HEK293T (cell line): Measurements from ENCODE around the gene AP1M2.

Experiments
- CTCF ChIA-PET: fragments of 350-600 bp; formaldehyde crosslinking; extraction: SDS; loops from one replicate; lab custom pipeline; 2021; ENCODE audit warnings: antibody characterized with exemption, inconsistent platforms; lab: Yijun Ruan, JAX
- POLR2A ChIA-PET: fragments of 350-600 bp; formaldehyde crosslinking; extraction: SDS; loops from one replicate; lab custom pipeline; 2020; ENCODE audit warnings: antibody characterized with exemption, inconsistent platforms; lab: Yijun Ruan, JAX
- DNase-seq: peaks from one replicate; pipeline ENCODE4 v3.0.0; 2012; ENCODE audit warnings: mixed read lengths; ENCODE audit errors: extremely low spot score
- ARNT ChIP-seq: fragments of 450-650 bp; IDR thresholded peaks from 2 replicates; pipeline ENCODE4 v1.6.1; 2017; ENCODE audit warnings: mild to moderate bottlenecking
- BHLHE40 ChIP-seq: fragments of 450-650 bp; IDR thresholded peaks from 2 replicates; pipeline ENCODE4 v1.6.1; 2016; ENCODE audit warnings: mild to moderate bottlenecking, moderate library complexity, borderline replicate concordance
- CTBP1 ChIP-seq: fragments of 450-650 bp; IDR thresholded peaks from 2 replicates; pipeline ENCODE4 v1.6.1; 2016; ENCODE audit warnings: borderline replicate concordance
- ELF4 ChIP-seq: fragments of 450-650 bp; IDR thresholded peaks from 2 replicates; pipeline ENCODE4 v1.6.1; 2017; ENCODE audit warnings: antibody characterized with exemption
- FOXA1 ChIP-seq: fragments of 450-650 bp; IDR thresholded peaks from 2 replicates; pipeline ENCODE4 v1.6.1; 2016; ENCODE audit warnings: mild to moderate bottlenecking
- FOXK2 ChIP-seq: fragments of 450-650 bp; IDR thresholded peaks from 2 replicates; pipeline ENCODE4 v1.6.1; 2016; ENCODE audit warnings: mild to moderate bottlenecking
- FOXM1 ChIP-seq: fragments of 450-650 bp; IDR thresholded peaks from 2 replicates; pipeline ENCODE4 v1.6.1; 2017; ENCODE audit warnings: mild to moderate bottlenecking, borderline replicate concordance
- HDGF ChIP-seq: fragments of 450-650 bp; IDR thresholded peaks from 2 replicates; pipeline ENCODE4 v1.6.1; 2017; ENCODE audit warnings: antibody characterized with exemption, borderline replicate concordance
- L3MBTL2 ChIP-seq: fragments of 450-650 bp; conservative IDR thresholded peaks from 2 replicates; pipeline ENCODE4 v1.6.1; 2016; ENCODE audit warnings: mild to moderate bottlenecking
- LEF1 ChIP-seq: fragments of 450-650 bp; IDR thresholded peaks from 2 replicates; pipeline ENCODE4 v1.6.1; 2017; ENCODE audit warnings: mild to moderate bottlenecking, borderline replicate concordance
- NFRKB ChIP-seq: fragments of 450-650 bp; IDR thresholded peaks from 2 replicates; pipeline ENCODE4 v1.6.1; 2016; ENCODE audit warnings: mild to moderate bottlenecking, moderate library complexity
- PKNOX1 ChIP-seq: fragments of 450-650 bp; IDR thresholded peaks from 2 replicates; pipeline ENCODE4 v1.6.1; 2016
- SP1 ChIP-seq: fragments of 450-650 bp; IDR thresholded peaks from 2 replicates; pipeline ENCODE4 v1.6.1; 2017
- SUZ12 ChIP-seq: fragments of 450-650 bp; IDR thresholded peaks from 2 replicates; pipeline ENCODE4 v1.6.1; 2016; ENCODE audit warnings: mild to moderate bottlenecking
- TARDBP ChIP-seq: fragments of 450-650 bp; IDR thresholded peaks from 2 replicates; pipeline ENCODE4 v1.6.1; 2016
- ZNF384 ChIP-seq: fragments of 450-650 bp; IDR thresholded peaks from 2 replicates; pipeline ENCODE4 v1.6.1; 2016

Gene AP1M2

GRCh38 chr19:10587022-10587838 lies at the start of gene AP1M2:
TSS of gene AP1M2 (minus strand) at chr19:10587312. CDS start at chr19:10587231, 81 bp downstream.
- POLR2A ChIA-PET, result no interaction called here
- no peak for DNase-seq
- TF ChIP-seq FOXA1 (no peak), L3MBTL2 (no peak), FOXK2 (no peak), SP1 (no peak)
- CTCF ChIA-PET, result no interaction called here

DNA sequence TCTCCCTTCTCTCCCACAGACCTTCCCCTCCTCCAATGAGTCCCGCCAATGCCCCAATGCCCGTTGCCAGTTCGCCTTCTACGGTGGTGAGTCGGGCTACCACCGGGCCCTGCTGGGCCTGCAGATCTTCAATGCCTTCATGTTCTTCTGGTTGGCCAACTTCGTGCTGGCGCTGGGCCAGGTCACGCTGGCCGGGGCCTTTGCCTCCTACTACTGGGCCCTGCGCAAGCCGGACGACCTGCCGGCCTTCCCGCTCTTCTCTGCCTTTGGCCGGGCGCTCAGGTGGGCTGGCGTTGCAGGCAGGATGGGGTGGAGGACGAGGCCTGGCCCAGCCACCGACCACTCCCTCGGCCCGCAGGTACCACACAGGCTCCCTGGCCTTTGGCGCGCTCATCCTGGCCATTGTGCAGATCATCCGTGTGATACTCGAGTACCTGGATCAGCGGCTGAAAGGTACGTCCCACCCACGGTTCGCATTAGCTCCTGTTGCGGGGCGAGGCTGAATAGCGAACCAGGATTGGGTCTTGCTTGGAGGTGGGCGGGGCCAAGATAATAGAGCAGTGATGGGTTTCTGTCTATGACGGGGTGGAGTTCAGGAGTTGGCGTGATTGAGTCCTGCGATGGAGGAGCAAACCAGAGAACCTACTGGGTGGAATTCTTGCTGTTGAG lies 49.3 kb upstream of the AP1M2 start:
- TF ChIP-seq ARNT (no peak), PKNOX1 (no peak), SUZ12 (no peak), ZNF384 (no peak), NFRKB (no peak), LEF1 (no peak), ELF4 (no peak), TARDBP (no peak)
- DNase-seq, result no peak
- POLR2A ChIA-PET, result interaction anchor here (0.6 kb wide), 1 partner anchor 11 kb away, joined by 3 read pairs; the partner anchor contains the start of gene SLC44A2
- CTCF ChIA-PET, result no interaction called here

DNA sequence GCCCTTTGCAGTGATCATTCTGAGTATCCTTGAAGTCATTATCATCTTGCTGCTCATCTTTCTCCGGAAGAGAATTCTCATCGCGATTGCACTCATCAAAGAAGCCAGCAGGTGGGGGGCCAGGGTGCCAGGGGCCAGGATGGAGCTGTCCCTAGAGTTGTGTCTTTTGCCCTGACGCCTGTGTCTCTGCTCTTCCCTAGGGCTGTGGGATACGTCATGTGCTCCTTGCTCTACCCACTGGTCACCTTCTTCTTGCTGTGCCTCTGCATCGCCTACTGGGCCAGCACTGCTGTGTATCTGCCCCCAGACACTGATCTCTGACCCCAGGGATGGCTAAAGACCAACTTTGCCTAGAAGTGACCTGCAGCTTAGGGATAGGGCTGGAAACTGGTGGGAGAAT lies 47.9 kb upstream of the AP1M2 start:
- CTCF ChIA-PET, result no interaction called here

DNA sequence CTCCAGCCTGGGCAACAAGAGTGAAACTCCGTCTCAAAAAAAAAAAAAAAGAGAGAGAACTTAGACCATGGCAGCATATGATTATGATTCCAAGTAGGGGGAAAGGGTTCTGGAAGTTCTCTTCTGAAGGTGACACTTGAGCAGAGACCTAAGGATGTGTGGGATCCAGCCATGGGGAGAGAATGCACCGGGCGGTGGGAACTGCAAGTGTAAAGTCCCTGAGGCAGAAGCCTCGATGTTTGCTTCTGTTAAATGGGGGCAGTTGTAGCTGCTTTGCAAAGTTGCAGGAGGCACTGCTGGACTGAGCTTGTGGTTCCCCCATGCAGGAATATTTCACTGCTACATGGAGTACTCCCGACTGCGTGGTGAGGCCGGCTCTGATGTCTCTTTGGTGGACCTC lies 47.3 kb upstream of the AP1M2 start:
- ChIA-PET POLR2A (no interaction called here), CTCF (interaction anchor here (1.2 kb wide), 1 partner anchor 10 kb away, joined by 5 read pairs; no protein-coding TSS in a partner anchor)
- DNase-seq, result no peak
- TF ChIP-seq BHLHE40 (no peak), FOXA1 (no peak), FOXM1 (no peak), HDGF (no peak), FOXK2 (no peak)

More for the DNA sequence above, 47.9 kb upstream of the AP1M2 start:
- POLR2A ChIA-PET, result no interaction called here
- DNase-seq, result no peak
- TF ChIP-seq PKNOX1 (no peak), SUZ12 (no peak), TARDBP (no peak), FOXM1 (no peak), FOXA1 (no peak), FOXK2 (no peak)

DNA sequence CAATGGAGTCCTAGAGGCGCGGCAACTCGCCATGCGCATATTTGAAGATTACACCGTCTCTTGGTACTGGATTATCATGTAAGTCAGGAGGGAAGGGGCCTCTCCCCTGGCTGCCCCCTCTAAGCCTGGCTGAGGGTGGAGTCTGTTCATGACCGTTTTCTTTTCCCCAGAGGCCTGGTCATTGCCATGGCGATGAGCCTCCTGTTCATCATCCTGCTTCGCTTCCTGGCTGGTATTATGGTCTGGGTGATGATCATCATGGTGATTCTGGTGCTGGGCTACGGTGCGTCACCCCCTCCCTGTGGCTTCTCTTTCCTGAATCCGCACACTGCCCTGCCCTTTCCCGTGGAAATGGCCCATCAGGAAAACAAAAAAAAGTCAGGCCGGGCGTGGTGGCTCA lies 44.8 kb upstream of the AP1M2 start:
- TF ChIP-seq NFRKB (no peak), FOXK2 (no peak), BHLHE40 (no peak)
- ChIA-PET POLR2A (no interaction called here), CTCF (no interaction called here)
- DNase-seq, result no peak

DNA sequence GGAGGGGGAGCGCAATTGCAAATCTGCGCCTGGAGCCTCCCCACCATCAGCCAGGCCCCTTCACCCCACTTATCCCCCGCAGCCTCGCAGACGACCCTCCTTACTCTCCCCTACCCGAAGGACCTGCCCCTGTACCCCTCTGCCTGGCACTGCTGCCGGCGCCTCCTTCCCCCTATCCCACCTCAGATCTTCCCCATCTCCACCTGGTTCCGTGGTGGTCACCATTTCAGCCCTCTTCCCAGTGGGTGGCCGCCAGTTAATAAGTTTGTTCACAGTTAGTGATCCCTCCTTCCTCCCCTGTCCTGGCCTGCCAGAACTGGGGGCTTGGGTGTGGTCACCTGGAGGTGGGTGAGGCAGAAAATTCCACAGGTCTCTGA lies 38.6 kb upstream of the AP1M2 start:
- ChIA-PET CTCF (interaction anchor here (1.5 kb wide), 1 partner anchor 19 kb away, joined by 4 read pairs; no protein-coding TSS in a partner anchor), POLR2A (interaction anchor here (1.0 to 1.1 kb wide), 2 partner anchors 9 to 24 kb away, joined by 3 to 4 read pairs; no protein-coding TSS in a partner anchor)
- no peak for DNase-seq
- TF ChIP-seq LEF1 (no peak), ZNF384 (no peak), FOXM1 (no peak), SUZ12 (no peak), TARDBP (no peak), PKNOX1 (no peak), SP1 (no peak), ELF4 (no peak), FOXA1 (no peak), ARNT (no peak), BHLHE40 (no peak), FOXK2 (no peak), NFRKB (no peak), CTBP1 (no peak), L3MBTL2 (no peak), HDGF (no peak)
